NCI-H526 treated with DMSO at 0.1 percent for 48 hours (cell line): ENCODE measurements around the gene MYEOV.

Experiments
- DNase-seq: peaks from one replicate; lab custom pipeline; 2025; lab: John Stamatoyannopoulos, UW

Gene MYEOV

GRCh38 chr11:69342588-69343330 is 48.8 kb downstream of the MYEOV start:
- DNase-seq: no peak

DNA sequence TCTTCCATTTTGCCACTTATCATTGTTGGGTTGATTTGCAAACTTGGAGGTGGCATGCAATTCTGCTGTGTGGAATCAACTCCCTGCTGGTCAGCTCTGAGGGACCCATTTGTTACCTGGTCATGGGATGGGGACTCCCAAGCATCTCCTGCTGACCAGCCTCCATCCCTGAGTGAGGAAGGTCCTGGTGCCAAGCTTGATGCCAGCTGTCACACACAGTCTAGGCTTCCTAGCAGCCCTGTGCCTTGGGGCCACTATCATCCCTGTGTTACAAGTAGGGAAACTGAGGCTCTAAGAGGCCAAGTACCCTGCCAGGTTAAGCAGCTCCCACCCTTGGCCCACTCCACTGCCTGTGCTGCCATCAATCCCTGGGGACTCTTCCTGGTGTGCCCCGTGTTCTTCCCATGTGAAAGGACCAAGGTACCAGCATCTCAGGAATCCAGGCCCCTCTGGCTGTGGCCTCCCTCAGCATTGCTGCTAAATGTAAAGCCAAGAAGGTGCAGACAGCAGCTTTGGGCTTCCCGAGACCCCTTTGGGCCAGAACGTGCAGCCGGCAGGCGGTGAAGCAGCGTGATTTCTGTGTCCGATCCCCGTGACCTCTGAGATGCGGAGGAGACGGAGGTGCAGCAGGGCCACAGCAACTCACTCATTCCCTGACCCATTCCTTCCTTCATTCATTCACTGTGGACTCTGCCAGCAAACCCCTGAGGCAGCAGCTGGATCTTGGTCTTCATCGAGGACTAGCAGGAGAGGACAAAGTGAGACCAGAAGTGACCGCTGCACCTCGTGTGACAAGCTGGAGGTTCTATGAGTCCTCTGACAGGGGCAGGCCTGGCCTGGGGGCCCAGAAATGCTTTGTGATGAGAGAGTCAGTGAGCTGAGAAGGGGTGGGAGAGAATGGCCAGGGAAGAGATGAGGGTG is 49.7 kb downstream of the MYEOV start:
- DNase-seq: no peak

DNA sequence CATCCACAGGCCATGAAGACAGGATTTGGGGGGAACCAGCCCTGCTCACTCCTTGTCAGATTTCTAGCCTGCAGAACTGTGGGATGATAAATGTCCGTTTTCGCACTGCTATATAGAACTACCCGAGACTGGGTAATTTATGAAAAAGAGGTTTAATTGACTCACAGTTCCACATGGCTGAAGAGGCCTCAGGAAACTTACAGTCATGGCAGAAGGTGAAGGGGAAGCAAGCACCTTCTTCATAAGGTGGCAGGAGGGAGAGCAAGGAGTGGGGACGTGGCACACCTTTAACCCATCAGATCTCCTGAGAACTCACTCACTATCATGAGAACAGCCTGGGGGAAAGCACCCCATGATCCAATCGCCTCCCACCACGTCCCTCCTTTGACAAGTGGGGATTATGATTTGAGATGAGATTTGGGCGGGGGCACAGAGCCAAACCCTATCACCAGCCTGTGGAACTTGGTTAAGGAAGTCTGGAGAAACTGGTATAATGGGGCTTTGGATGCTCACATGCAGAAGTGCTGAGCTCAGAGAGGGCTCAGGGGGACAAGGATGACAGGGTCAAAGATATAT is 50.7 kb downstream of the MYEOV start:
- DNase-seq: no peak
